Body of pancreas (tissue), 4 donors: ENCODE data around the gene IGF2BP2.

Source experiments
- CTCF ChIP-seq, 7 experiments: fragments of 450-650 bp in 4 of 7; fragments of 200-600 bp in 3 of 7; sonication (generic) in 3 of 7; IDR thresholded peaks; one replicate each; pipeline ENCODE4 v1.5.1; 2016 to 2019; ENCODE audit warnings: antibody characterized with exemption in 7 of 7
- POLR2A ChIP-seq, 3 donors: fragments of 450-650 bp; IDR thresholded peaks; one replicate each; pipeline ENCODE4 v1.6.1; 2016; ENCODE audit warnings: antibody characterized with exemption in 3 of 3, mild to moderate bottlenecking in 2 of 3

GRCh38 chr3:185667574-185667973 lies 157.3 kb downstream of the IGF2BP2 start:
- TF ChIP-seq POLR2A (IDR thresholded peaks at IDR 0.05) (no peak), CTCF (IDR thresholded peaks at IDR 0.05) (no peak)
